ENCODE data around the gene TWIST2. TPM values are rescaled to one million over a fixed set of nuclear protein-coding genes. Genes with fewer than 3 reads are reported as not detected.

TWIST2 gene
- total RNA-seq, 2 experiments from 2014 or later = not detected

DNA sequence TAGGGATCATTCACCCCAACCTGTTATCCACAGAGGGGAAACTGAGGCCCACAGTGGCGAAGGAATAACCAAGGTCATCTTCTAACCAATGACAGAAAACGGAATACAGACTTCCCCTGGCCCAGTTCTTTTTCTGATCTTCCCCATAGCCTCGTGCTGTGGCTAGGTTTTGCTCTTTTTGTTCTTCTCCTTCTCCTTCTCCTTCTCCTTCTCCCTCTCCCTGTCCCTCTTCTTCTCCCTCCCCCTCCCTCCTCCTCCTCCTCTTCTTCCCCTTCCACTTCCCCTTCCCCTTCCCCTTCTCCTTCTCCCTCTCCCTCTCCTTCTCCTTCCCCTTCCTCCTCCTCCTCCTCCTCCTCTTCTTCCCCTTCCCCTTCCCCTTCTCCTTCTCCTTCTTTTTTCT, 12.9 kb upstream of the TWIST2 start:
- Mint-ChIP-seq H3K9me3 (no peaks in the 10 kb centered on the region), H3K27me3 (peaks cover 29% of the 10 kb centered on the region), H3K4me1 (ENCODE audit: low read depth) (peaks cover 2% of the 10 kb centered on the region), H3K4me3 (no peak overlapping the region), H3K27ac (no peak overlapping the region), H3K36me3 (ENCODE audit: low read depth) (no peaks in the 10 kb centered on the region)
- CTCF ChIA-PET = no interaction called here
- no peak for DNase-seq
- intact Hi-C loops (cut with micrococcal nuclease) = no loop called here
- ATAC-seq = no peak
- POLR2A ChIA-PET = no interaction called here
- TF ChIP-seq, protein P1, sequence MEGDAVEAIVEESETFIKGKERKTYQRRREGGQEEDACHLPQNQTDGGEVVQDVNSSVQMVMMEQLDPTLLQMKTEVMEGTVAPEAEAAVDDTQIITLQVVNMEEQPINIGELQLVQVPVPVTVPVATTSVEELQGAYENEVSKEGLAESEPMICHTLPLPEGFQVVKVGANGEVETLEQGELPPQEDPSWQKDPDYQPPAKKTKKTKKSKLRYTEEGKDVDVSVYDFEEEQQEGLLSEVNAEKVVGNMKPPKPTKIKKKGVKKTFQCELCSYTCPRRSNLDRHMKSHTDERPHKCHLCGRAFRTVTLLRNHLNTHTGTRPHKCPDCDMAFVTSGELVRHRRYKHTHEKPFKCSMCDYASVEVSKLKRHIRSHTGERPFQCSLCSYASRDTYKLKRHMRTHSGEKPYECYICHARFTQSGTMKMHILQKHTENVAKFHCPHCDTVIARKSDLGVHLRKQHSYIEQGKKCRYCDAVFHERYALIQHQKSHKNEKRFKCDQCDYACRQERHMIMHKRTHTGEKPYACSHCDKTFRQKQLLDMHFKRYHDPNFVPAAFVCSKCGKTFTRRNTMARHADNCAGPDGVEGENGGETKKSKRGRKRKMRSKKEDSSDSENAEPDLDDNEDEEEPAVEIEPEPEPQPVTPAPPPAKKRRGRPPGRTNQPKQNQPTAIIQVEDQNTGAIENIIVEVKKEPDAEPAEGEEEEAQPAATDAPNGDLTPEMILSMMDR (IDR thresholded peaks at IDR 0.05) = no peak

DNA sequence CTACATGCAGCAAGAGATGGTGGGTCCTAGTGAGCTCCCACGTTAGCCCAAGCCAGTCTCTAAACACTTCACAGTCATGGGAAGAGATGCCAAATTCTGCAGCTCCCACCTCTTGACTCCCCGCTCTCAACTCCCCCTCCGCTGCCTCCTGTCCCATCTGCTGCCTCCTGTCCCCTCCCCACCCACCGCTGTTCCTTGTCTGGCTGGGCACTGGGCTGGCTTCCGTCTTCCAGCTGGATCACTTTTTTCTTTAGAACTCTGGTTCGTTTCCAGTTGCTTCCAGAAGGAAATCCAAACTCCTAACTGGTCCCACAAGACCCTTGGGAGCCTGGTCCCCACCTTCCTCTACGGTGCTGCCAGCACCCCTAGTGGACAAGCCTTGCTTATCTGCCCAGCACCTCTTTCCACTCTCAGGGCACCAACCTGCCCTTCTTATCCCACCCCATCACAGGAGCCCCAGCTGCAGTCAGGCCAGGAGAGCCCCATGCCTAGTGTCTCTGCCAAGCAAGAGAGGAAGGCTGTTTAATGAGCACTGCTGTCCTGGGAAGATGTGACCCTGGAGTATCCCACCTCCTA, 12.1 kb upstream of the TWIST2 start:
- Mint-ChIP-seq H3K27ac (no peak overlapping the region), H3K36me3 (ENCODE audit: low read depth) (no peaks in the 10 kb centered on the region), H3K4me3 (no peak overlapping the region), H3K27me3 (peaks cover 27% of the 10 kb centered on the region), H3K4me1 (ENCODE audit: low read depth) (peaks cover 2% of the 10 kb centered on the region), H3K9me3 (no peaks in the 10 kb centered on the region)
- DNase-seq (no peak), ATAC-seq (no peak)
- POLR2A ChIA-PET = no interaction called here
- intact Hi-C loops (cut with micrococcal nuclease) = no loop called here
- TF ChIP-seq, protein P1 (IDR thresholded peaks at IDR 0.05) = no peak
- CTCF ChIA-PET = no interaction called here

DNA sequence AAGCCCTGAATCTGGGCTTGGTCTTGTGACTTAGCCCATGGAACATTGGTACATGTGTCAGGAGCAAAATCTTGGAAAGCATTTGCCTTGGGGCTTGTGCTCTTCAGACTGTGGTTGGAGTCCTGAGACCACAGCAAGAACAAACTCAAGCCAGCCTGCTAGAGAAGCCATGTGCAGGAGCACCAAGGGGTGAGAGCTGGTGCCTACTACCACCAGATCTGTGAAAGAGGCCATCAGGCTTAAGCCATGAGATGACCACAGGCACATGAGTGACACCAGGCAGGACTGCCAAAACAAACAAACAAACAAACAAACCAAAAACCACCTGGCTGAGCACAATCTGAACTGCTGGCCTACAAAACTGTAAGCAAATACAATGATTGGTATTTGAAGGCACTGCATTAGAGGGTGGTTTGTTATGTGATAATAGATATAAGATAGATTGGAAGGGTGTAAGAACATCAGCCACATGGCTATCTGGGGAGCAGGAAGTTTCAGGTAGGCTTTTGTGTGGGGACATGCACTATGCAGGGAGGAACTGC, 9.0 kb upstream of the TWIST2 start:
- TF ChIP-seq, protein P1 (IDR thresholded peaks at IDR 0.05) = no peak
- Mint-ChIP-seq H3K27ac (no peak overlapping the region), H3K4me3 (no peak overlapping the region), H3K9me3 (no peaks in the 10 kb centered on the region), H3K36me3 (ENCODE audit: low read depth) (no peaks in the 10 kb centered on the region), H3K4me1 (ENCODE audit: low read depth) (no peaks in the 10 kb centered on the region), H3K27me3 (peaks cover 26% of the 10 kb centered on the region)
- ChIA-PET POLR2A (no interaction called here), CTCF (no interaction called here)
- DNase-seq (no peak), ATAC-seq (no peak)
- intact Hi-C loops (cut with micrococcal nuclease) = no loop called here

DNA sequence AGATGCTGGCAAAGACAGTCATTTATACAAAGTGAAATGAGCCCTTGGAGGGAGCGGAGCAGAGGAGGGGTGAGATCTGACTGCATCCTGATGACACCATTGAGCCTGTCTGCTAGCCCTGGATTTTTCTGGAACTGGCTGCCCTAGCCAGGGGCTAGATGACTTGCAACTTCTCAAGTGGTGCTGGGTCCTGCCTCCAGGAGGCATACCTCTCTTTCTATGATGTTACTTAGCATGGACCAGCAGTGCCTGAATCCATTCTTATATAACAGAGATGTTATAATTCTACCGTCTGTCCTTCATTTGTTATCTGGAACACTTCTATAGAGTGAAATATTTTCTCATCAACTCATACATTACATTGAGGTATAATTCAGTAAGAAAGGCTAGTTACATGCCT, 8.5 kb upstream of the TWIST2 start:
- CTCF ChIA-PET = no interaction called here

DNA sequence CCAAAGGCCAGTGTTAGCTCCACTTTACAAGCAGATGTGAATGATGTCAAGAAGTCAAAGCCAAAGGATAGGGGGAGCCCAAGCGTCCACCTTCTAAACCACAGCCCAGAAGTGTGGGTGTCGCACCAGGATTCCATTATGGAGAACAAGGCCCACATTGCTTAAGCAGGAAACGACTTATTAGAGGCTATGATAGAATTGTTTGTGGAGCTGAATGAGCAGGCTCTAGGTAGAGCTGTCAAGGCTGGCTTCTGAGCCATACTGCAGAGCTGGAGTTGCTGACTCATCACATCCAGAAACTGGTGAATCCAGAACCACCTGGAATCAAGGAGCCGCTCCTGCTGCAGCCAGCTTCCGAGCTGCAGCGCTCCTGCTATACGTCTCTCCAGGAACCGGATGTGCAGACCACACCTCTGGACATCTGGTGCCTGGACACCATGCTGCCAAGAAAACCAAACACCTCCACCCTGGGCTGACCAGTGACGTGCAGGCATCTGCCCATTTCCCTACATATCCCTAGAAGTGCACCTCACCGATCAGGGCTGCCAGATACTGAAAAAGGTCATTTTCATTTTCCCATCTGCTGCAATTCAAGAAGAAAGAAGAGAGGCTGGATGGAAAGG, 6.2 kb upstream of the TWIST2 start:
- TF ChIP-seq, protein P1 (IDR thresholded peaks at IDR 0.05) = no peak
- POLR2A ChIA-PET = no interaction called here
- no peaks in the 10 kb centered on the region for H3K36me3 Mint-ChIP-seq (ENCODE audit: low read depth)
- H3K4me3 Mint-ChIP-seq = no peak overlapping the region
- no peaks in the 10 kb centered on the region for H3K4me1 Mint-ChIP-seq (ENCODE audit: low read depth)
- no peaks in the 10 kb centered on the region for H3K9me3 Mint-ChIP-seq
- no peak for ATAC-seq
- CTCF ChIA-PET = no interaction called here
- H3K27ac Mint-ChIP-seq = no peak overlapping the region
- intact Hi-C loops (cut with micrococcal nuclease) = no loop called here
- DNase-seq = no peak
- H3K27me3 Mint-ChIP-seq = peaks cover 39% of the 10 kb centered on the region

More for the DNA sequence above, 8.5 kb upstream of the TWIST2 start:
- Mint-ChIP-seq H3K36me3 (ENCODE audit: low read depth) (no peaks in the 10 kb centered on the region), H3K27me3 (peaks cover 32% of the 10 kb centered on the region), H3K4me3 (no peak overlapping the region), H3K4me1 (ENCODE audit: low read depth) (no peaks in the 10 kb centered on the region), H3K9me3 (no peaks in the 10 kb centered on the region), H3K27ac (no peak overlapping the region)
- ATAC-seq (no peak), DNase-seq (no peak)
- intact Hi-C loops (cut with micrococcal nuclease) = no loop called here
- POLR2A ChIA-PET = no interaction called here
- TF ChIP-seq, protein P1 (IDR thresholded peaks at IDR 0.05) = no peak

Measured in activated CD8-positive, alpha-beta T cell treated with anti-CD3 and anti-CD28 coated beads for 36 hours (primary cell).